ENCODE data around the gene ABTB1.
"Not testable (repeated sequence)": the region's sequence is repeated elsewhere in the genome, so short reads cannot be mapped to it uniquely, and the experiment has no call there.

The ABTB1 gene

GRCh38 chr3:127650236-127650635 lies 22.5 kb upstream of the ABTB1 start:
- DNase-seq = no peak

DNA sequence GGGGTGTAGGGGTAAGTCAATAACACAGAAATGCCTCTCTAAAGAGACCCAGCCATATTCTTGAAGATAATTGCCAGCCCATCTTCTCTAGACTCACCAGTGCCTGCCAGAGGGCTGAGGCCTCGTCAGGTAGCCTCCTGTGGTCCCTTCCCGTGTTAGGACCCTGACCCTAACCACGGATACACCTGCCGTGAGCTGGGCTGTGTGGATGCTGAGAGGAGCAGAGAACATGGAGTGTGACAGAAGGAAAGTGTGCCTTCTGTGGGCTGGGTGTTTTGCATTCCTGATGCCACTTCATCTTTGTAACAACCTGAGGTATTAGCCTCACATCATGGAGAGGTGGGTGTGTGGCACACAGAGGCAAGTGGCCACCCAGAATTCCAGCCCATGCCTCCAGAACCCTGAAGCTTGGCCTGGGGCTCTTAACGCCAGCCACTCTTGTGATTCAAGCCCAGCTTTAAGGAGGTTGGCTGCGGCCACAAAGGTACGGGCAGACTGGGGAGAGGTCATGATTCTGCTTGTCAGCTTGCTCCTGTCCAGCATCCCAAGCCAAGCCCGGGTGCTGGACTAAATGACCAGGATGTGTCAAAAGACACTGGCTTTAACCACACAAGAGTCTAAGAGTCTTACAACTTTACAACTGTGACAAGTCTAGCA lies 21.1 kb upstream of the ABTB1 start:
- no peak for DNase-seq

DNA sequence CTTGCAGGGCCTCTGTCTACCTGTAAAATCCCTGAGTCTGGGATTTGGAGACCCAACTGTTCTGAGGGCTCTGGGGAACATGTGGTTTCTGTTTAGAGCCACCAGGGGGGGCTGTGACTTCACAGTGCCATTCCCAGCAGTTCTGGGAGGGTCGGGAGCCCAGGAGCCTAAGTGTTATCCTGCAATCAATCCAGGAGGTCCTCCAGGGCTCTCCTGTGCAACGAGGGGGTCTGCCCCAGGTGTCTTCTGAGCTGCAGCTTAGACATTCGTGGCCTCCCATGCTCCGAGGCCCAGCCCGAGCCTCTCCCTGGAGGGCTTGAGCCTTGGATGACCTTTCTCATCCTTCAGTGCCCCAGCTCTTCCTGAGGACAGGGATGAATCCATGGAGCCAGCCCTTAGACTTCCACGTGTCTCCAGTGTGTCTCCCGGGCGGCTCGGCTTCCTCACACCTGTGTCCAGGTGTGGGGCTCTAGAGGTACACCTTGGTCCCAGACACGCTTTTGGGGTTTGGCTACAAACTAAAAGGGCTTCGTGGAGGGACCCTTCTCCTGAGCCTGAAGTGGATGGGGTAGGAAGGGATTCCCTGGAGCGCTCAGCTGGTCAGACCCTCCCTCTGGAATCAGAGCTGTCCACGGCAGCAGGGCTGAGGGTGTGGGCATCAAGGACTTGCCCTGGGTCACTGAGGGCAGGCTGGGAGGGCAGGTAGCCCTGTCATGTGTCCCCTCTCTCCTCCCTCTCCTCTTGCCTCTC lies 20.3 kb upstream of the ABTB1 start:
- no peak for DNase-seq

- no peak for DNase-seq
Observed at GRCh38 chr3:127654374-127654773, 18.4 kb upstream of the ABTB1 start.

DNA sequence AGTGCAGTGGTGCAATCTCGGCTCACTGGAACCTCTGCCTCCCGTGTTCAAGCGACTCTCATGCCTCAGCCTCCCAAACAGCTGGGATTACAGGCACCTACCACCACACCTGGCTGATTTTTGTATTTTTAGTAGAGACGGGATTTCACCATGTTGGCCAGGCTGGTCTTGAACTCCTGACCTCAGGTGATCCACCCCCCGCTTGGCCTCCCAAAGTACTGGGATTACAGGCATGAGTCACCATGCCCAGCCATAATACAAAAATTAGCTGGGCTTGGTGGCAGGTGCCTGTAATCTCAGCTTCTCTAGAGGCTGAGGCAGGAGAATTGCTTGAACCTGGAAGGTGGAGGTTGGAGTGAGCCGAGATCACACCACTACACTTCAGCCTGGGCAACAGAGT lies 17.8 kb upstream of the ABTB1 start:
- not testable (repeated sequence) for DNase-seq

- DNase-seq = no peak
Observed at GRCh38 chr3:127655641-127656040, 17.1 kb upstream of the ABTB1 start.

DNA sequence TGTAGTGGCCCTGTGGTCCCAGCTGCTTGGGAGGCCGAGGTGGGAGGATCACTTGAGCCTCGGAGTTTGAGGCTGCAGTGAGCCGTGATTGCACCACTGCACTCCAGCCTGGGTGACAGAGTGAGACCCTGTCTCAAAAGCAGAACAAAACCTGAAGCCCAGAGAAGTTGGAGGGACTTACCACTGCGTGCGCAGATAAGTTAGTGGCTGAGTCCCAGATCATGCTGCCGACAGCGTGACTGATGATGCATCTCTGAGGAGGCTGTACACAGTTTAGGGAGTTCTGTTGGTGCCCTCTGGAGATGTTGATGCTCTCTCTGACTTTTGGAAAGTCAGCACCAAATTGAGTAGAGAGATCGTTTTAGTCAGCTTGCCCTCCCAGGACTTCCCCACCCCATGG lies 15.8 kb upstream of the ABTB1 start:
- no peak for DNase-seq

- DNase-seq = no peak
Observed at GRCh38 chr3:127658234-127658633, 14.5 kb upstream of the ABTB1 start.

- DNase-seq = no peak
Observed at GRCh38 chr3:127660621-127661251, 12.0 kb upstream of the ABTB1 start.

- DNase-seq = no peak
Observed at GRCh38 chr3:127661600-127661999, 11.2 kb upstream of the ABTB1 start.

GRCh38 chr3:127662001-127662469 lies 10.7 kb upstream of the ABTB1 start:
- no peak for DNase-seq

DNA sequence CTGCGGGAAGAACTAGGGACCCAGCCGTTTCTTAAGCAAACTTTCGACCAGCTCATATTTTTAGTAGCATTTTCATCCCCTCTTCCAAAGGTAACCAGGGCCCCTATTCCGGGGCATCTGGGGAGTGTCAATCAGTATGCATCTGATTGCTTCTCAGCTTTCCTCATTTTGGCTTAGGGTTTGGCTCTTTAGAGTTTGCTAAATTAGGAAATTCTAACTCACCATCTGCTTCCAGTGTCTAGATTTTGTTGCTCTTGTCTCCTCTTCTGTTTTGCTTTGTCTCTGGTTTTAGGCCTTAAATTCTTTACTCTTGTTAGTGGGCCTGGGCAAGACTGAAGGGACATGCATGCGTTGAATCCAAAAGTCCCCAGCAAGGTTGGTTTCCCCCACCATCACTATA lies 9.6 kb upstream of the ABTB1 start:
- no peak for DNase-seq

- no peak for DNase-seq
Observed at GRCh38 chr3:127665165-127665564, 7.6 kb upstream of the ABTB1 start.

GRCh38 chr3:127665586-127665985 lies 7.2 kb upstream of the ABTB1 start:
- no peak for DNase-seq

DNA sequence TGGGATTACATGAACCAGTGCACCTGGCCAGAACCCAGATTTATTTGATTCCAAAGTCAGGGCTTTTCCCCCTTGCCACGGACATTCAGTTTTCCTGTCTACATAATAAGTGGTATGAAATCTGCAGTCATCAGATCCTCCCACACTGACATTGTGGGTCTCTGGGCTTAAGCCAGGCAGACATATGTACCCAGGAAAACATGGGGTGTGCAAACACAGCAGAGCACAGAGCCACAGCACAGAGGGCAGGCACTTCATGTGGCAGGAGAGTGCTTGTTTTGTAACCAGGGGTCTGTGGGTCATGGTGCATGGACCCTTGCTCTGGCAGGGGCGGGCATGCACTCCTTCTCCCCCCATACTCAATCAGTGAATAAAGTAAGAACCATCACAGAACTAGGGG lies 6.1 kb upstream of the ABTB1 start:
- no peak for DNase-seq

DNA sequence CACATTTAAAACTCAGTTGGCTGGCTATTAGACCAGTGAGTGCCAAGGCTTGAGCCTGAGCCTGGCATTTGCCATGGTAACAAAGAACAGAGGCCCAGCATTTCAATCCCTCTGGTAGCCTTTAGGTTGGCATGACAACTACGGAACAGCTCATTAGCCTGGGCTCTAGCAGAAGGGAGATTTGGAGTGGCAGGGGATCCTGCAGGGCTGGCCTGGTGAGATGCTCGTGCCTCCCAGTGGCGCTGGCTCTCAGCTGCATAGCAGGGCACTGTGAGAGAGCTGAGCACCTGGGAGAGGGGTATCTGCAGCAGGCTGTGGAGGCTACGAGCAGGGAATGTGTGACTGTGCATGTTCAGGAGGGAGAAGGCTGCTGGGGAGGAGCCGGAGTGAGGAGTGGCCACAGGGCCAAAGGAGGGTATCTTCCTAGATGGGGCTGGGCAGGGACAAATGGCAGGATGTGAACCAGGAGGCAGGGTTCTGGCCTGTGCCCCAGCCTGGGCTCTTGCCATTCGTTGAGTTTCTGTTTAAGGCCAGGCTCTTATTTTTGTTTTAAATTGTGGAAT lies 5.6 kb upstream of the ABTB1 start:
- DNase-seq = no peak

DNA sequence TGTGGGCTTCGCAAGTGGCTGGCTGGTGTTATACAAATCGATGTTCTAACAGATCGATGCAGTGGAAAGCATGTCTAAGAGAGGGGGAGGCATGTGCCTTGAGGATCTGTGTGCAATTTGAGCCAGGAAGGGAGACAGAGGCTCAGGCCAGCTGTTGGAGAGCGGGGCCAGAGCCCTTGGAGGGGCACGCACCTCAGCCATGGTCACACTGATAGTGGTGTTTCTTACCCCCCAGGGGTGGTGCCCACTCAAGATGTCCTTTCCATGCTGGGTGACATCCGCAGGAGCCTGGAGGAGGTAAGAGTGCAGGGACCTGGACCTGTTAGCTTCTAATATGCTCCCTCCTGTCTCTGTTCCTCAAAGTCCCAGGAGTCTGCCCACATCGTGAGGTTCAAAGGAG lies 3.8 kb upstream of the ABTB1 start:
- DNase-seq = no peak

- DNase-seq = no peak
Observed at GRCh38 chr3:127669541-127670228, 3.1 kb upstream of the ABTB1 start.

GRCh38 chr3:127670229-127670559 lies 2.6 kb upstream of the ABTB1 start:
- DNase-seq = no peak

DNA sequence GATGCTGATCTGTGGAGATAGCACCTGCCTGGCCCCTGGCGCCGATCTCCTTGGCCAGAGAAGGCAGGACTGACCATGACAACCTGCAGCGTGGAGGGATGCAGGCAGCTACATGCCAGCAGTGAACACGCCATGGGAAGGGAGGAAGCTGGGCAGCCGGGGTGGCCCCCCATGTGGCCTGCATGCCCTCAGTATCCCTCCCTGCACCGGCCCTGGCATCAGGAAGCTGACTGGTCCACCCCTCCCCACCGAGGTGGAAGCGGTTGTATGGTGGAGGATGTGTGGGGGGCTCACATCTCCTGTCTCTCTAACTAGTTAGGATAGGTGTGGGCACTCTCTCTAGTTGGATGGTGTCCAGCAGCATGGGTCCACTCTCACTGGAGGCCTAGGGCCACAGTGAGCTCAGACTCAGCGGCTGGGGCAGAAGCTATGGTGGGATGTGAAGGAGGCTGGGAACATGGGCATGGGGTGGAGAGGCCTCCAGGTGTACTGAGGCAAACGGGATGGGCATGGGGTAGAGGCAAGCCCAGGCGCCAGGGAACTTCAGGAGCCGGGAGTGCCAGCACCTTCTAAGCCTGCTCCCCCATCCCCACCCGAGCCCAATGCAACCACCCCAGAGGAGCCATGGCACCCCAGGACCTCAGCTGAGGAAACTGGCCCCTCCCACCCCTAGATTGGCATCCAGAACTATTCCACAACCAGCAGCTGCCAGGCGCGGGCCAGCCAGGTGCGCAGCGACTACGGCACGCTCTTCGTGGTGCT lies 1.8 kb upstream of the ABTB1 start:
- DNase-seq = no peak

DNA sequence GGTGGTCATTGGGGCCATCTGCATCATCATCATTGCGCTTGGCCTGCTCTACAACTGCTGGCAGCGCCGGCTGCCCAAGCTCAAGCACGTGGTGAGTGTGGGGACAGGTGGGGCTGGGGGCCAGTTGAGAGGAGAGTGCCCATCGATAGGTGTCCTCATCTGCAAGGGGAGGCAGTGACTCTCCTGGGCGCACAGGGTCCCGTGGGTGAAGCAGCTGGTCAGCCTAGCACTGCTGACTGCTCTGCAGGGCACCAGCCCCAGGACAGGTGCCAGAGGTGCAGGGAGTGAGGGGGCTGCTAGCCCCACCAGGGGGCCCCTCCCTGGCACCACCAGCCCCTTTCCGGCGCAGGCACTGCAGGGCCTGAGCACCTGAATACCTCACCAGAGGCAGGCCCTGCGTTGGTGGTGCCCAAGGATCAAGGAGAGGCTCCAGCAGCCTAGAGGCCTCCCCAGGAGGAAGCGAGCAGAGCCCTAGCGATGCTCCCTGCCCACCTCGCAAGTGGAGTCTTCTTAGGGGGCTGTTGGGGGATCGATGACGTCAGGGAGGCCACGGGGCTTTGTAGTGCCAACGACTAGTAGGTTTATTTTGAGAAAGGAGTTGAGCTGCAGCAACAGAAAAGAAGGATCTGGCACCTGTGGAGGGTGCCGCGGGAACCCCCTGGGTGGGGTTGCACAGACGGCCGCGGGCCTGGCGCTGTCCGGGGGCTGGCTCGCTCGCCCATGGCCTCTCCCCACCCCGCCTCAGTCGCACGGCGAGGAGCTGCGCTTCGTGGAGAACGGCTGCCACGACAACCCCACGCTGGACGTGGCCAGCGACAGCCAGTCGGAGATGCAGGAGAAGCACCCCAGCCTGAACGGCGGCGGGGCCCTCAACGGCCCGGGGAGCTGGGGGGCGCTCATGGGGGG lies 976 bp upstream of the ABTB1 start:
- DNase-seq = no peak

Measured in NCI-H748 treated with DMSO at 0.1 percent for 48 hours (cell line).